HUES64 (cell line): ENCODE results near the gene MAB21L4.

ENCODE experiments used
- H3K27ac ChIP-seq: 2 replicates; pipeline ENCODE4 v1.7.0; 2013; ENCODE audit warnings: low read depth, low read length, inconsistent platforms
- H3K27me3 ChIP-seq: 2 replicates; pipeline ENCODE4 v1.6.1; 2013; ENCODE audit warnings: mild to moderate bottlenecking, low read length; ENCODE audit not compliant: insufficient read depth
- H3K36me3 ChIP-seq: 2 replicates; pipeline ENCODE4 v1.6.1; 2013; ENCODE audit warnings: mild to moderate bottlenecking, low read length; ENCODE audit not compliant: insufficient read depth
- H3K4me1 ChIP-seq: 2 replicates; pipeline ENCODE4 v1.6.1; 2013; ENCODE audit warnings: mild to moderate bottlenecking, low read length, moderate library complexity; ENCODE audit not compliant: insufficient read depth
- H3K4me3 ChIP-seq: 2 replicates; pipeline ENCODE4 v1.5.1; 2013; ENCODE audit warnings: mild to moderate bottlenecking, low read length, moderate library complexity
- H3K9ac ChIP-seq: 2 replicates; pipeline ENCODE4 v1.6.1; 2013; ENCODE audit warnings: mild to moderate bottlenecking, low read depth, low read length
- H3K9me3 ChIP-seq: 2 replicates; pipeline ENCODE4 v1.6.1; 2013; ENCODE audit warnings: low read depth, low read length; ENCODE audit not compliant: insufficient read depth
- WGBS: fragments of 150-250, 120-280 bp; methylation state at CpG from one replicate; pipeline ENCODE4 v1.1.7; 2013; ENCODE audit warnings: missing lambda C conversion rate; 5-methylcytosine and 5-hydroxymethylcytosine counted together

Gene MAB21L4

DNA sequence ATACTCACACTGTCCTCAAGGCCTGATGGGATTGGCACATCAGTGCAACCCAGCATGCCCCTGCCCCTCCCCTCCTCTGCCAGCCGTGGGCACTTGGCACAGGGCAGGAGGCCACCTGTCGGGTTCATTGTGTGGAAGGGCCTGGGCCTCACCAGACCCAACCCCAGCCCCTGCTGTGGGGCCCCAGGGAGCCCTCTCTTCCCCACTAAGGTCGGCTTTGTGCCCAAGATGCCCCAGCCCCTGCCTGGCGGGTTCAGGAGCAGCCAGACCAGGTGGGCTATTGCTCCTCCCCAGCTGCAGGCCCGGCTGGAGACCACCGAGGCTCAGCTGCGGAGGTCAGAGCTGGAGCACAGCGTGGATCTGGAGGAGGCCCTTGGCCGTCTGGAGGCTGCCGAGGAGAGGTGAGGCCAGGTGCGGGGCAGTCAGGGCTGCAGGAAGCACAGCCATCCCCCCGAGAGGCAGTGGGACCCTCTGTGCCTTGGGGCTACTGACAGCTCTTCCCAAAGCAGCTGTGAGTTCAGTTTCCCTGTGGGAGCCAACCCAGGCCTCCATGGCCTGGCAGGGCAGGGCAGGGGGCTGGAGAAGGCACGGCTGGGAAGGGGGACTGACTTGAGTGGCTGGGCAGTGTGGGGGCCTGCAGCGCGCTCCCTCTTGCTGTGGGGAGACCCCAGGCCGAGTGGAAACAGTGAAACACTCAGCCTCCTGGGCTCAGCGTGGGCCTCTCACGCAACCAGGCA is 26.5 kb upstream of the MAB21L4 start:
- 88% methylated on average over 18 of the region's 18 CpGs for WGBS
- Histone ChIP-seq H3K27ac (no peak overlapping the region), H3K27me3 (no peaks in the 10 kb centered on the region; the same call in 1 of the 2 replicates), H3K9me3 (no peaks in the 10 kb centered on the region), H3K36me3 (no peaks in the 10 kb centered on the region), H3K9ac (no peak overlapping the region), H3K4me1 (no peaks in the 10 kb centered on the region), H3K4me3 (no peak overlapping the region)

DNA sequence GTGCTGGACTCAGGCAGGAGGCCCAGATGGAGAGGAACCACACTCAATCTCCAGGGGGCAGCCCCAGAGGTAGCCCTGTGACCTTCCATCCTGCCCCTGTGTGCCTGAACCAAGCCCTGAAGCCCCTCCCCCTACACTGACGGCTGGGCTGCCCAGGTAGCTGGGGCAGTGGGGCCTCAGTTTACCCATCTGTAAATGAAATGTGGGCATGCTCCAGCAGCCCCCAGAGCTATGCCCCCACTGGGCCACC is 26.0 kb upstream of the MAB21L4 start:
- 86% methylated on average over 1 of the region's 1 CpG for WGBS
- Histone ChIP-seq H3K9me3 (no peaks in the 10 kb centered on the region), H3K27ac (no peak overlapping the region), H3K4me1 (0 out of 2 replicates have a peak, but pooled peaks cover 2% of the 10 kb centered on the region), H3K36me3 (no peaks in the 10 kb centered on the region), H3K4me3 (no peak overlapping the region), H3K9ac (no peak overlapping the region), H3K27me3 (peaks cover 3% of the 10 kb centered on the region)

DNA sequence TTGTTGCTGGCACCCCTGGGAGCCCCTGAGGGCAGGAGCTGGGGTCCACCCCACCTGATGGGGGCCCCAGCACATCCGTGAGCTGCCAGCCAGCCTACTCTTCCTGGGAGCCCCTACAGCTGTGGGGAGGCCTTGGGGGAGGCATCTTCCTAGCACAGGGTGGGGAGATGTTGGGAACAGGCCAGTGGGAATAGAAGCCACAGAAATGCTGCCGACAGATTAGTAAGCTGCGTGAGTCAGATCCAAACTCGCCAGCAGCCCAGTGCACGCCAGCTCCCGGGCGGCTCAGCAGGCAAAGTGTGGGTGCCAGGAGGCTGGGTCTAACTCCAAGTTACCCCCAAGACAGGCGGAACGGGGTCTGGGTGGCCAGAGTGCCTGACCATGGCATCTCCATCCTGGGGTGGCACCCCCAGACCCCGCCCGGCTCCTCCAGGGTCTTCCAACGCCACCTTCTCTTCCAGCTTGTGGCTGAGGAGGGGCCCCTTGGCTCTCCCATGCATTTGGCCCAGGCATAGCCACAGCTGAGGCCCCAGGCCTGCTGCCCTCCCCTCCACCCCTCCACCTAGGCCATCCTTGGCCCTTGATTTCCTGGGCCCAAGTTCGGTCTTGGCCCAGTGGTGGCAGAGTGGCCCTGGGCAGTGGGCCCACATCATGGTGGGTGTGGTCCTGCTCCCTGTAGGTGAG is 25.5 kb upstream of the MAB21L4 start:
- Histone ChIP-seq H3K36me3 (no peaks in the 10 kb centered on the region), H3K9me3 (no peaks in the 10 kb centered on the region), H3K27ac (no peak overlapping the region), H3K9ac (no peak overlapping the region), H3K4me1 (0 out of 2 replicates have a peak, but pooled peaks cover 5% of the 10 kb centered on the region), H3K27me3 (peaks cover 8% of the 10 kb centered on the region), H3K4me3 (no peak overlapping the region)
- WGBS, result 91% methylated on average over 13 of the region's 13 CpGs

DNA sequence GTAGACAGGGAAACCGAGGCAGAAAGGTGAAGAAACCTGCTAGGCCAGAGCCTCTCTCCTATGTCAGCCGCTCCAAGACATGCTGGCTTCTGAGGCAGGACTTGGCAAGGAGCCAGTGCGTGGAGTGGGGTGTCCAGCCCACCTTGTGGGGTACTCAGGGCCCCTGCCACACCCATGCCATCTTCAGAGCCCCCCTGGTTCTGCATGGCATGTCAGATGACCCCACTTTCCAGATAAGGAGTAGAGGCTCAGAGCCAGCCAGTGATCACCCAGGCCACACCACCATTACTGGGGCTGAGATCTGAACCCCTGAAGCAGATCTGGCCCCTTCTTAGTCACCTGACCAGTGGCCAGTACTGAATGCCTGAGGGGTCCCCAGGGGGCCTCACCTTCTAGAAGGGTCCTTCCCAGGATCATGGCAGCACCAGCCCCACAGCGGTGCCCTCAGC is 24.9 kb upstream of the MAB21L4 start:
- WGBS, result 91% methylated on average over 4 of the region's 4 CpGs
- H3K36me3 ChIP-seq, result no peaks in the 10 kb centered on the region
- 0 out of 2 replicates have a peak, but pooled peaks cover 5% of the 10 kb centered on the region for H3K4me1 ChIP-seq
- no peak overlapping the region for H3K9ac ChIP-seq
- no peak overlapping the region for H3K4me3 ChIP-seq
- no peak overlapping the region for H3K27ac ChIP-seq
- H3K9me3 ChIP-seq, result no peaks in the 10 kb centered on the region
- peaks cover 11% of the 10 kb centered on the region for H3K27me3 ChIP-seq

DNA sequence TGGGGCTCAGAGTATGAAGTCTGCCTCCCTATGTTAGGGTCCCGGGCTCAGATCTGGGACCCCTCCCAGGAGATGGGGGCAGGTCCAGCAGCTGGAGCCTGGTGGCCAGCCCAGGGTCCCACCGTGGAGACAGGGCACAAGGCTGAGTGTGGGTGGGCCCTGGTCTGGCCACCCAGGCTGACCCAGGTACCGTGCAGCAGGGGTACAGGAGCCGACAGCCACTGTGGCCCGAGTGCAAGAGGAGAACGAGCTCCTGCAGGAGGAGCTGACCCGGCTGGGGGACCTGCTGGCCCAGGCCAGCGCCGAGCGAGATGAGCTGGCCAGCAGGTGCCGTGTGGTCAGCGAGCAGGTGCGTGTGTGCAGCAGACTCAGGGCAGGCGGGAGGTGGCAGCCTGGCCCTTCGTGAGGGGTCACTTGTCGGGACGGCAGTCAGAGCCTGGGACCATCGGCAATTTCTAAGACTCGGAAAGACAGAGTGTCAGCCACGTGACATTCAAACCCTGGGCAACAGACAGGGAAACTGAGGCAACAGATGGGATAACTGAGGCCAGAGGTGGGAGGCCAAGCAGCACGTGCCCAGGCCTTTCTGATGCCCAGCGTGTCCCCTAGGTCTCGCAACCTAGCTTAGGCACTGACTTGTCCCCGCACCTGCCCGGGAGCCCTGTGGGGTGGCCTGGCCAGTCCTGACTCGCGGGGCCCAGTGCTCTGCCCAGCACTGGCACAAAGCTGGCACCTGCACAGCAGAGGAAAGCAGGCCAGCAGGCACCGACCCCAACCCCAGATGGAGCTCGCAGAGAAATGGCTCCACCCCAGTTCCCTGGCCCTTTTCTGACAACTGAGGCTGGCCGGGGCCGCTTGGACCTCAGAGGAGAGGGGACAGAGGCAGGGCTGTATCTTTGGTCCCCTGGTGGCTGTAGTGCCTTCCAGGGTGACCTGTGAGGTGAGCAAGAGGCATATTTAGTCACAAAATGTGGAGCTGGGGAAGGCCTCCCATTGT is 24.1 kb upstream of the MAB21L4 start:
- H3K27me3 ChIP-seq, result peaks cover 18% of the 10 kb centered on the region

DNA sequence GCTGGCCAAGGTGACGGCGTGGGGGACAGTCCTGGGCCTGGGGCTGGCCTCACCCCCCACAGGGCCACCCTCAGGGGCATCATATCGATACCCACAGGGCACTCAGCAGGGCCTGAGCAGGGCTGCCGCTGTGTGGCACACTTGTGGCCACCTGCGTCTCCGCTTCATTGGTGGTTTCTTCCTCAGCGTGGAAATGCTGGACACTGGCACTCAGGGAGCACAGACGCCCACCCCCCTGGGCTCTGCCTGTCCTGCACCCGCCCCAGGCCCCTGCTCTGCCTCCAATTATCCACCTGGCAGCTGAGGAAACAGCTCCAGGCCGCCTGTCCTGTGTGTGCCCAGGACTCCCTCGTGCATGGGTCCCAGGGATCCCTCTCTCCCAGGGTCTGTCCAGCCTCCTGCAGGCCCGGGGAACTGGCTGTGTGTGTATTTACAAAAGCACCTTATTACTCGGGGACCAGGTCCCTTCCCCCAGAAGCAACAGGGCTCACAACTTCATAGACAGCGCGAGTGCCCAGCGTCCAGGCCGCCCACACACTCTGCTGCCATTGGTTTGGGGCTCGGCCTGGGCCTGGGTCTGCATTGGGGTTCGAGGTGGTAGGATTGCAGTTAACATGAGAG is 23.3 kb upstream of the MAB21L4 start:
- 0 out of 2 replicates have a peak, but pooled peaks cover 5% of the 10 kb centered on the region for H3K4me1 ChIP-seq
- no peaks in the 10 kb centered on the region for H3K36me3 ChIP-seq
- no peak overlapping the region for H3K4me3 ChIP-seq
- H3K27ac ChIP-seq, result no peak overlapping the region
- WGBS, result 84% methylated on average over 19 of the region's 19 CpGs
- H3K9ac ChIP-seq, result no peak overlapping the region
- no peaks in the 10 kb centered on the region for H3K9me3 ChIP-seq
- peaks cover 19% of the 10 kb centered on the region for H3K27me3 ChIP-seq

More for the DNA sequence above, 24.1 kb upstream of the MAB21L4 start:
- Histone ChIP-seq H3K4me1 (0 out of 2 replicates have a peak, but pooled peaks cover 5% of the 10 kb centered on the region), H3K27ac (no peak overlapping the region), H3K9me3 (no peaks in the 10 kb centered on the region), H3K36me3 (no peaks in the 10 kb centered on the region), H3K9ac (no peak overlapping the region), H3K4me3 (no peak overlapping the region)
- WGBS, result 92% methylated on average over 31 of the region's 31 CpGs

DNA sequence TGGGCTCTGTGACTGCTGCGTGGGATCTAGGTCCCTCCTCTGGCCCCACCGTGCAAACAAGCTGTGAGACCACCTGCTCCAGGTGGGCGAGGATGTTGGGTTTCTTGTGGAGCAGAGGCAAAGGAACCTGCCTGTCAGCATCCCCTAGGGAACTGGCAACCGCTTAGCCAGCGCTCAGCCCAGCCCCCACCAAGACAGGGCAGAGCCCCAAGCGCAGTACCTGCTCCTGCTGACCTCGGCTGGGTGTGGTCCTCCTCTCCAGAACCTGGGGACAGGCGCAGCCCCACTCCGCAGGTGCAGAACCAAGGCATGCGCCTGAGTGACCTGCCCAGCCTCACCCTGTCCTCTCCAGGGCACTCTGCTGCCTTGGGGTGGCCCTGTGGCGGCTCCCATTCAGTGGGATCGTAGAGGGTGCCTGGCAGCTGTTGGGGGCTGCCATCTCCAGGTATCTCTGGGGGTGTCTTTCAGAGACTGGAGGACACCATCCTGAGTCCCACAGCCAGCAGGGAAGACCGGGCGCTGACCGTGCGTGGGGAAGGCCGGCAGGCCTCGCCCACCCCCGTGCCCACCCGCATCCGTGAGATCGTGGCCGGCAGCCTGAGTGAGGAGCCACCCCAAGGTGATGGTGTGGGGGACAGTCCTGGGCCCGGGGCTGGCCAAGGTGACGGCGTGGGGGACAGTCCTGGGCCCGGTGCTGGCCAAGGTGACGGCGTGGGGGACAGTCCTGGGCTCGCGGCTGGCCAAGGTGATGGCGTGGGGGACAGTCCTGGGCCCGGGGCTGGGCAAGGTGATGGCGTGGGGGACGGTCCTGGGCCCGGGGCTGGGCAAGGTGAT is 22.5 kb upstream of the MAB21L4 start:
- Histone ChIP-seq H3K27ac (no peak overlapping the region), H3K9ac (no peak overlapping the region), H3K4me1 (0 out of 2 replicates have a peak, but pooled peaks cover 5% of the 10 kb centered on the region)

DNA sequence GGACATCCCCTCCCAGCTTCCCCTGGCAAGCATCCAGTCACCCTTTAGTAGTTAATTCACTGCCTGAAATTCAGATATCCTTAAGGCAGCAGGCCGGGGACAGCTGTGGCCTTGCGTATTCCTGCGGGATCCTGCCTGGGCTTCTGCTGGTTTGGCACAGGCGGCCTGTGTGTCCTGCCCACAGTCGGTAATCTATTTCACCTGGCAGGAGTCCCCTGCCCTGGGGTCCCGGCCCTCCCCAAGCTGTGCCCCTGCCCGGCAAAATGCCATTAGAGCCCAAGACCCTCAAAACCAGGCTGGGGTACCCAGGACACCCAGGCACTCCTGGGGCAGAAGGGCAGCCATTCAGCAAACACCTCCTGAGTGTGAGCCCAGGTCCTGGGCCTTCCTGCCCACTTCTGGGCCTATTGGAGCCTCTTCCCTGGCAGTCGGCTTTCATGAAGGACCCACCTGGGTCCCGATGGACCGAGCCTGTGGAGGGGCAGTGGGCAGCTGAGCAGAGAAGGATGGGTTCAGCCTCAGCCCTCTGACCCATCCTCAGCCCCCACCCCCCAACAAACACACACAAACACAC is 21.8 kb upstream of the MAB21L4 start:
- H3K4me3 ChIP-seq, result no peak overlapping the region
- H3K27me3 ChIP-seq, result peaks cover 19% of the 10 kb centered on the region
- H3K9ac ChIP-seq, result no peak overlapping the region
- 0 out of 2 replicates have a peak, but pooled peaks cover 5% of the 10 kb centered on the region for H3K4me1 ChIP-seq
- no peaks in the 10 kb centered on the region for H3K36me3 ChIP-seq
- 89% methylated on average over 10 of the region's 10 CpGs for WGBS
- no peaks in the 10 kb centered on the region for H3K9me3 ChIP-seq
- H3K27ac ChIP-seq, result no peak overlapping the region

More for the DNA sequence above, 22.5 kb upstream of the MAB21L4 start:
- peaks cover 19% of the 10 kb centered on the region for H3K27me3 ChIP-seq
- H3K4me3 ChIP-seq, result no peak overlapping the region
- no peaks in the 10 kb centered on the region for H3K9me3 ChIP-seq
- WGBS, result 92% methylated on average over 36 of the region's 36 CpGs
- H3K36me3 ChIP-seq, result no peaks in the 10 kb centered on the region

DNA sequence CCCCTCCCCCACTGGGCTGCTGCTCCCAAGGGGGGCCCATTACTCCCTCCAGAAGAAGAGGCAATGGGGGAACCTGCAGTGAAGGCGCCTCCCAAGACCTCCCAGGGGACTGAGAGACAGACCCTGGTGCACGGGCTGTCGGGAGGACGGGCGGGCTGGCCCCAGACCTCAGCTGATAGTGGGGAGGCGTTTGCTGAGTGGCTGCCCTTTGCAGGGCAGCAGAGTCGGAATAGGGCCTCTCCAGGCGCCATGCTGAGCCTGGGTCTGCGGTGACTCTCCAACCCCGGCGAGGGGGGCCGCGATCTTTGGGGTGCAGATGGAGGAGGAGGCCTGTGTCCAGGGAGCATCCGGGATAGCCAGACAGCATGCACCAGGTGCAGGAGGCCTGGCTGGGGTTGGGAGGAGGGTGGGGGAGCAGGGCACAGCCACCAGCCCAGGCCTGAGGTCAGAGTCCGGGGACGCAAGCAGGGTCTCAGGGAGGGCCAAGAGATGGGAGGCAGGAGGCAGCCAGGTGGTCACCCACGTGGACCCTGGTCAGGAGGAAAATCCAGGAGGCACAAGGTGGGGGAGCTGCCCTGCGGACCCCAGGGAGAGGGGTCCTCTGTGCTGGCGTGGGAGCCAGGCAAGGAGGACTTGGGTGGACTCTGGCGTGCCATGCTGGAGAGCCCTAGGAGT is 21.2 kb upstream of the MAB21L4 start:
- no peak overlapping the region for H3K27ac ChIP-seq
- no peaks in the 10 kb centered on the region for H3K36me3 ChIP-seq
- H3K9ac ChIP-seq, result no peak overlapping the region
- H3K4me3 ChIP-seq, result peak overlapping the region; percentile 43
- H3K4me1 ChIP-seq, result 0 out of 2 replicates have a peak, but pooled peaks cover 5% of the 10 kb centered on the region
- no peaks in the 10 kb centered on the region for H3K9me3 ChIP-seq
- peaks cover 19% of the 10 kb centered on the region for H3K27me3 ChIP-seq
- WGBS, result 76% methylated on average over 20 of the region's 20 CpGs
